Measurements from ENCODE around the gene CCL25. TPM values are rescaled to one million over a fixed set of nuclear protein-coding genes. Genes with fewer than 3 reads are reported as not detected.
"Not testable (repeated sequence)": the region's sequence is repeated elsewhere in the genome, so short reads cannot be mapped to it uniquely, and the experiment has no call there.

Gene CCL25
- total RNA-seq, 1 experiment from 2014 or later, result not detected

DNA sequence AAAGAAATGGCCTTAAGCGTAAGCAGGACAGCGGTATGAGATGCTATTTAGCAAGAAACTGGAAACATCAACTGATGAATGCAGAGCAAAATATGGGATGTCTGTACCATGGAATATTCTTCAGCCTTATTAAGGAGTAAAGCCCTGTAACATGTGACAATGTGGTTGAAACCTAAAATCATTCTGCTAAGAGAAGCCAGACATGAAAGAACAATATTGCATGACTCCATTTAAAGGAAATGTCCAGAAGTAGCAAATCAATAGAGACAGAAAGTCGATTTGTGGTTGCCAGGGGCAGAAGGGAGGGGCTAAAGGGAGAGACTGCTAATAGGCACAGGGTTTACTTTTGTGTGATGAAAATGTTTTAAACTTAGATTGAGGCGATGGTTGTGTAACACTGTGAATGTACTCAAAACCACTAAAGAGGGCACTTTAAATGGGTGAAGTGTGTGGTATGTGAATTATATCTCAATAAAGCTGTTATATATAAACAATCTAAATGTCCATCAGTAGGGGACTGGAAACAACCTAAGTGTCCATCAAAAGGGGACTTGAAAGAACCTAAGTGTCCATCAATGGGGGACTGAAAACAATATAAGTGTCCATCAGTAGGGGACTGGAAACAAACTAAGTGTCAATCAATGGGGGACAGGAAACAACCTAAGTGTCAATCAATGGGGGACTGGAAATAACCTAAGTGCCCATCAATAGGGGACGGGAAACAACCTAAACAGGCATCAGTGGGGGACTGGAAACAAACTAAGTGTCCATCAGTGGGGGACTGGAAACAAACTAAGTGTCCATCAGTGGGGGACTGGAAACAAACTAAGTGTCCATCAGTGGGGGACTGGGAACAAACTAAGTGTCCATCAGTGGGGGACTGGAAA, 45.4 kb downstream of the CCL25 start:
- Histone ChIP-seq H3K27me3 (replicated peaks; ENCODE audit: control insufficient read depth, insufficient read depth, low read length) (no peaks in the 10 kb centered on the region), H3K36me3 (ENCODE audit: control insufficient read depth, insufficient read depth, low read length) (peaks cover 6% of the 10 kb centered on the region), H3K4me1 (no peaks in the 10 kb centered on the region), H3K4me3 (ENCODE audit: low read depth, low read length) (no peak overlapping the region), H3K9me3 (peaks cover 12% of the 10 kb centered on the region)
- BruUV-seq (replicated peaks), result no TSS peak
- no peak overlapping the region for H3K4me3 Mint-ChIP-seq (ENCODE audit: unreplicated experiment)
- CTCF ChIA-PET, result no interaction called here
- POLR2A ChIA-PET, result no interaction called here
- H3K27ac Mint-ChIP-seq (ENCODE audit: unreplicated experiment), result no peak overlapping the region
- no peak for DNase-seq
- peaks cover 15% of the 10 kb centered on the region for H3K36me3 Mint-ChIP-seq (ENCODE audit: insufficient read depth, unreplicated experiment)
- TF ChIP-seq, protein P1, sequence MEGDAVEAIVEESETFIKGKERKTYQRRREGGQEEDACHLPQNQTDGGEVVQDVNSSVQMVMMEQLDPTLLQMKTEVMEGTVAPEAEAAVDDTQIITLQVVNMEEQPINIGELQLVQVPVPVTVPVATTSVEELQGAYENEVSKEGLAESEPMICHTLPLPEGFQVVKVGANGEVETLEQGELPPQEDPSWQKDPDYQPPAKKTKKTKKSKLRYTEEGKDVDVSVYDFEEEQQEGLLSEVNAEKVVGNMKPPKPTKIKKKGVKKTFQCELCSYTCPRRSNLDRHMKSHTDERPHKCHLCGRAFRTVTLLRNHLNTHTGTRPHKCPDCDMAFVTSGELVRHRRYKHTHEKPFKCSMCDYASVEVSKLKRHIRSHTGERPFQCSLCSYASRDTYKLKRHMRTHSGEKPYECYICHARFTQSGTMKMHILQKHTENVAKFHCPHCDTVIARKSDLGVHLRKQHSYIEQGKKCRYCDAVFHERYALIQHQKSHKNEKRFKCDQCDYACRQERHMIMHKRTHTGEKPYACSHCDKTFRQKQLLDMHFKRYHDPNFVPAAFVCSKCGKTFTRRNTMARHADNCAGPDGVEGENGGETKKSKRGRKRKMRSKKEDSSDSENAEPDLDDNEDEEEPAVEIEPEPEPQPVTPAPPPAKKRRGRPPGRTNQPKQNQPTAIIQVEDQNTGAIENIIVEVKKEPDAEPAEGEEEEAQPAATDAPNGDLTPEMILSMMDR (IDR thresholded peaks at IDR 0.05; ENCODE audit: insufficient read depth in 1 of 2, low read depth in 1 of 2, low read length in 1 of 2, severe bottlenecking in 1 of 2, unreplicated experiment in 1 of 2), result no peak
- no peaks in the 10 kb centered on the region for H3K9me3 Mint-ChIP-seq (ENCODE audit: unreplicated experiment)
- H3K4me1 Mint-ChIP-seq (ENCODE audit: low read depth, unreplicated experiment), result no peaks in the 10 kb centered on the region
- no peaks in the 10 kb centered on the region for H3K27me3 Mint-ChIP-seq (ENCODE audit: insufficient read depth, unreplicated experiment)
- intact Hi-C loops (cut with micrococcal nuclease; ENCODE audit: unreplicated experiment), result no loop called here

DNA sequence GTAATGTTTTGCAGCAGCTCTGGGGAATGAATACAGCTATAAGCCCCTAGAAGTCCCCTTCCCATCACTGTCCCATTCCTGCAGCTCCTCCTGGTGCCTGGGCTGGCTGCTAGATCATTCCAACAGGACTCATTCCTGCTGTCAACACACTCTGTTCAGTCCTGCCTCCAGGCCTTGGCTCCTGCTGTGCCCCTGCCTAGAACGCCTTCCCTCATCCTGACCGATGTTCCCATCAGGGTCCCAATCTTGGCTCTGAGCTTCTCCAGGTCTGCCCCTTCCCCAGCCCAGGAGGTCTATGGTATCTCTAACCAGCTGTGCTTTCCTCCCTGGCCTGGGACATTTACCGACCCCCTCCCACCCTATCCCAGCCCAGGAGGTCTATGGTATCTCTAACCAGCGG, 48.8 kb downstream of the CCL25 start:
- TF ChIP-seq, protein P1 (IDR thresholded peaks at IDR 0.05; ENCODE audit: insufficient read depth in 1 of 2, low read depth in 1 of 2, low read length in 1 of 2, severe bottlenecking in 1 of 2, unreplicated experiment in 1 of 2), result no peak
- no peak overlapping the region for H3K4me3 Mint-ChIP-seq (ENCODE audit: unreplicated experiment)
- H3K27me3 ChIP-seq (replicated peaks; ENCODE audit: control insufficient read depth, insufficient read depth, low read length), result no peaks in the 10 kb centered on the region
- DNase-seq, result no peak
- POLR2A ChIA-PET, result no interaction called here
- H3K27ac Mint-ChIP-seq (ENCODE audit: unreplicated experiment), result no peak overlapping the region
- H3K27me3 Mint-ChIP-seq (ENCODE audit: insufficient read depth, unreplicated experiment), result no peaks in the 10 kb centered on the region
- H3K36me3 ChIP-seq (ENCODE audit: control insufficient read depth, insufficient read depth, low read length), result no peaks in the 10 kb centered on the region
- H3K9me3 Mint-ChIP-seq (ENCODE audit: unreplicated experiment), result no peaks in the 10 kb centered on the region
- intact Hi-C loops (cut with micrococcal nuclease; ENCODE audit: unreplicated experiment), result no loop called here
- H3K9me3 ChIP-seq, result no peaks in the 10 kb centered on the region
- no peaks in the 10 kb centered on the region for H3K4me1 Mint-ChIP-seq (ENCODE audit: low read depth, unreplicated experiment)
- CTCF ChIA-PET, result no interaction called here
- peaks cover 6% of the 10 kb centered on the region for H3K36me3 Mint-ChIP-seq (ENCODE audit: insufficient read depth, unreplicated experiment)
- no peaks in the 10 kb centered on the region for H3K4me1 ChIP-seq
- H3K4me3 ChIP-seq (ENCODE audit: low read depth, low read length), result no peak overlapping the region
- no TSS peak for BruUV-seq (replicated peaks)

DNA sequence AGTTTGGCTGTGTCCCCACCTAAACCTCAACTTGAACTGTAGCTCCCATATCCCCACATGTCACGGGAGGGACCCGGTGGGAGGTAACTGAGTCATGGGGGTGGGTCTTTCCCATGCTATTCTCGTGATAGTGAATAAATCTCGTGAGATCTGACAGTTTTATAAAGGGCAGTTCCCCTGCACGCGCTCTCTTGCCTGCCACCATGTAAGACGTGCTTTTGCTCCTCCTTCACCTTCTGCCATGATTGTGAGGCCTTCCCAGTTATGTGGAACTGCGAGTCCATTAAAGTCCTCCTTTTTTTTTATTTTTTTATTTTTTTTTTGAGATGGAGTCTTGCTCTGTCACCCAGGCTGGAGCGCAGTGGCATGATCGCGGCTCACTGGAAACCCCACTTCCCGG, 49.4 kb downstream of the CCL25 start:
- H3K4me3 Mint-ChIP-seq (ENCODE audit: unreplicated experiment); CTCF ChIA-PET; H3K27me3 ChIP-seq (replicated peaks; ENCODE audit: control insufficient read depth, insufficient read depth, low read length); intact Hi-C loops (cut with micrococcal nuclease; ENCODE audit: unreplicated experiment); BruUV-seq (replicated peaks); H3K27me3 Mint-ChIP-seq (ENCODE audit: insufficient read depth, unreplicated experiment); H3K4me1 Mint-ChIP-seq (ENCODE audit: low read depth, unreplicated experiment); H3K36me3 Mint-ChIP-seq (ENCODE audit: insufficient read depth, unreplicated experiment); H3K4me1 ChIP-seq; H3K9me3 Mint-ChIP-seq (ENCODE audit: unreplicated experiment); H3K36me3 ChIP-seq (ENCODE audit: control insufficient read depth, insufficient read depth, low read length); H3K27ac Mint-ChIP-seq (ENCODE audit: unreplicated experiment); DNase-seq; H3K9me3 ChIP-seq; H3K4me3 ChIP-seq (ENCODE audit: low read depth, low read length); POLR2A ChIA-PET: not testable (repeated sequence)

Measured in Caco-2 (cell line).